Measurements from ENCODE around the gene FTO. TPM values are rescaled to one million over a fixed set of nuclear protein-coding genes. Genes with fewer than 3 reads are reported as not detected.

Gene FTO
- total RNA-seq, 1 experiment from 2014 or later, result 57.4 TPM

DNA sequence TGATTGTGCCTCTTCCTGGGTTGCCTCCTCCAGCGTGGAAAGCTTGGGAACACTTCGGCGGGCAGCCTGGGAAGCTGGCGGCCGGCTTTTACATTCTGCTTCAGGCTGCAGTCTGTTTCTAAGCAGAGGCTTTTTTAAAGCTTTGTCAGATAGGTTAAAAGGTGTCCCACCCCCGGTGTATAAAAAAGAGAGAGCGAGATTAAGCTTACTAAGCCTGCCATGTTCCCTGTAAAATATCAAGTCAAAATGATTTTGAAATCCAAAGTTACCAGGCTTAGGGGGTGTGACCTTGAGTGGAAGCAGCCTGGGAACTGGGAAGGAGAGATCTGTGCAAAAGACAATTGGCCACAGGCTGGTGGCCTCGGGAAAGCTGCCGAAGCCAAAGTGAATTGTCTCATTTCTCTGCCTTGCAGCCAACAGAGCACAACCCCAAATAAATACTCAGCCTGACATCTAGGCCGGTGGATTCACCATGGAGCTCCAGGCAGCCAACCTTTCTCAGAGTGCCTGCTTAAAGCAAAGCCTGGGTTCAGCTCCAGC lies 254.5 kb downstream of the FTO start:
- peaks cover 6% of the 10 kb centered on the region; the same call in 1 of the 2 replicates for H3K4me1 Mint-ChIP-seq
- no peak overlapping the region; the same call in 1 of the 2 replicates for H3K27ac Mint-ChIP-seq
- no peaks in the 10 kb centered on the region for H3K27me3 Mint-ChIP-seq (ENCODE audit: low read depth)
- ChIA-PET CTCF (no interaction called here), POLR2A (interaction anchor here (1.3 kb wide), 1 partner anchor 25 kb away, joined by 4 read pairs; no protein-coding TSS in a partner anchor)
- DNase-seq (ENCODE audit: low spot score) (no peak), ATAC-seq (no peak)
- TF ChIP-seq GTF2I (CRISPR knock-in tag; conservative IDR thresholded peaks at IDR 0.05), result no peak
- TF ChIP-seq, protein P1, sequence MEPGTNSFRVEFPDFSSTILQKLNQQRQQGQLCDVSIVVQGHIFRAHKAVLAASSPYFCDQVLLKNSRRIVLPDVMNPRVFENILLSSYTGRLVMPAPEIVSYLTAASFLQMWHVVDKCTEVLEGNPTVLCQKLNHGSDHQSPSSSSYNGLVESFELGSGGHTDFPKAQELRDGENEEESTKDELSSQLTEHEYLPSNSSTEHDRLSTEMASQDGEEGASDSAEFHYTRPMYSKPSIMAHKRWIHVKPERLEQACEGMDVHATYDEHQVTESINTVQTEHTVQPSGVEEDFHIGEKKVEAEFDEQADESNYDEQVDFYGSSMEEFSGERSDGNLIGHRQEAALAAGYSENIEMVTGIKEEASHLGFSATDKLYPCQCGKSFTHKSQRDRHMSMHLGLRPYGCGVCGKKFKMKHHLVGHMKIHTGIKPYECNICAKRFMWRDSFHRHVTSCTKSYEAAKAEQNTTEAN (CRISPR knock-in tag; IDR thresholded peaks at IDR 0.05), result no peak
- no peak for TF ChIP-seq ZNF232 (CRISPR knock-in tag; IDR thresholded peaks at IDR 0.05)
- TF ChIP-seq, protein P2, sequence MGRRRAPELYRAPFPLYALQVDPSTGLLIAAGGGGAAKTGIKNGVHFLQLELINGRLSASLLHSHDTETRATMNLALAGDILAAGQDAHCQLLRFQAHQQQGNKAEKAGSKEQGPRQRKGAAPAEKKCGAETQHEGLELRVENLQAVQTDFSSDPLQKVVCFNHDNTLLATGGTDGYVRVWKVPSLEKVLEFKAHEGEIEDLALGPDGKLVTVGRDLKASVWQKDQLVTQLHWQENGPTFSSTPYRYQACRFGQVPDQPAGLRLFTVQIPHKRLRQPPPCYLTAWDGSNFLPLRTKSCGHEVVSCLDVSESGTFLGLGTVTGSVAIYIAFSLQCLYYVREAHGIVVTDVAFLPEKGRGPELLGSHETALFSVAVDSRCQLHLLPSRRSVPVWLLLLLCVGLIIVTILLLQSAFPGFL (CRISPR knock-in tag; IDR thresholded peaks at IDR 0.05; ENCODE audit: borderline replicate concordance), result no peak
- no peak overlapping the region for H3K4me3 Mint-ChIP-seq
- H3K9me3 Mint-ChIP-seq, result no peaks in the 10 kb centered on the region
- H3K36me3 Mint-ChIP-seq, result no peaks in the 10 kb centered on the region

DNA sequence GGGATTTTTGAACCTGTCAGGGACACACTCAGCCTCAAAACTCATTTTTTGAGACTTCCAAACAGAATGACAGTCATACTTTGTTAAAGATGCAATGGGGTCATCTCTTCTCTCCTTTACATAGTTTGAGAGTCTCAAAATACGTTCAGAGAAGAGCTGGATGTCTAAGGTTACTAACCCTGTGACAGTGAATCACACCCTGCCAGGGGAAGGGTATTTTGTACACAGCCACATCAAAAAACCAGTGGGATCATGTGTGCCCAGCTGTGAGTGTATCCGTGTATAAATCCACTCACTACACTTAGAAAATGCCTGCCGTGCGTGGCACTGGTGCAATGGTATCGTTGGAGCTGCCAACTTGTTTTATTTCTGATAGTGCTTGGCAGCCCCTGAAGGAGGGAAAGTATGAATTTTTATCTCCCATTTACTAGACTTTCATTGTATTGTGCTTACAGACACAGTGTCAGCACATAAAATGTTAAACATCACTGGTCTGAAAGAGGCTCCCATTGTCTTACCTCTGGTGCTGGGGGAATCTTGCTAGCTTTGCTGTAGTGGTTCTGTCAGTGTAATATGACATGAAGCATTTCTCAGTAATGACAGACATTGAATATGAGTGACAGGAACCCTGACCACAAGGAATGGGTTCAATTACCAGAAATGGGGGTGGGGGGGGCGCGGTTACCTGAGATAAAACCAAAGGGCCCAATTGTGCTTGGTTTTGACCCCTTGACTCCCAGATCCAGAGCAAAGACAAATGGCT lies 256.3 kb downstream of the FTO start:
- Mint-ChIP-seq H3K4me3 (no peak overlapping the region), H3K36me3 (no peaks in the 10 kb centered on the region), H3K9me3 (no peaks in the 10 kb centered on the region), H3K27me3 (ENCODE audit: low read depth) (no peaks in the 10 kb centered on the region), H3K4me1 (peaks cover 6% of the 10 kb centered on the region; the same call in 1 of the 2 replicates), H3K27ac (no peak overlapping the region)
- POLR2A ChIA-PET, result no interaction called here
- DNase-seq (ENCODE audit: low spot score) (no peak), ATAC-seq (no peak)
- TF ChIP-seq, protein P3, sequence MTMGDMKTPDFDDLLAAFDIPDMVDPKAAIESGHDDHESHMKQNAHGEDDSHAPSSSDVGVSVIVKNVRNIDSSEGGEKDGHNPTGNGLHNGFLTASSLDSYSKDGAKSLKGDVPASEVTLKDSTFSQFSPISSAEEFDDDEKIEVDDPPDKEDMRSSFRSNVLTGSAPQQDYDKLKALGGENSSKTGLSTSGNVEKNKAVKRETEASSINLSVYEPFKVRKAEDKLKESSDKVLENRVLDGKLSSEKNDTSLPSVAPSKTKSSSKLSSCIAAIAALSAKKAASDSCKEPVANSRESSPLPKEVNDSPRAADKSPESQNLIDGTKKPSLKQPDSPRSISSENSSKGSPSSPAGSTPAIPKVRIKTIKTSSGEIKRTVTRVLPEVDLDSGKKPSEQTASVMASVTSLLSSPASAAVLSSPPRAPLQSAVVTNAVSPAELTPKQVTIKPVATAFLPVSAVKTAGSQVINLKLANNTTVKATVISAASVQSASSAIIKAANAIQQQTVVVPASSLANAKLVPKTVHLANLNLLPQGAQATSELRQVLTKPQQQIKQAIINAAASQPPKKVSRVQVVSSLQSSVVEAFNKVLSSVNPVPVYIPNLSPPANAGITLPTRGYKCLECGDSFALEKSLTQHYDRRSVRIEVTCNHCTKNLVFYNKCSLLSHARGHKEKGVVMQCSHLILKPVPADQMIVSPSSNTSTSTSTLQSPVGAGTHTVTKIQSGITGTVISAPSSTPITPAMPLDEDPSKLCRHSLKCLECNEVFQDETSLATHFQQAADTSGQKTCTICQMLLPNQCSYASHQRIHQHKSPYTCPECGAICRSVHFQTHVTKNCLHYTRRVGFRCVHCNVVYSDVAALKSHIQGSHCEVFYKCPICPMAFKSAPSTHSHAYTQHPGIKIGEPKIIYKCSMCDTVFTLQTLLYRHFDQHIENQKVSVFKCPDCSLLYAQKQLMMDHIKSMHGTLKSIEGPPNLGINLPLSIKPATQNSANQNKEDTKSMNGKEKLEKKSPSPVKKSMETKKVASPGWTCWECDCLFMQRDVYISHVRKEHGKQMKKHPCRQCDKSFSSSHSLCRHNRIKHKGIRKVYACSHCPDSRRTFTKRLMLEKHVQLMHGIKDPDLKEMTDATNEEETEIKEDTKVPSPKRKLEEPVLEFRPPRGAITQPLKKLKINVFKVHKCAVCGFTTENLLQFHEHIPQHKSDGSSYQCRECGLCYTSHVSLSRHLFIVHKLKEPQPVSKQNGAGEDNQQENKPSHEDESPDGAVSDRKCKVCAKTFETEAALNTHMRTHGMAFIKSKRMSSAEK (CRISPR knock-in tag; IDR thresholded peaks at IDR 0.05; ENCODE audit: borderline replicate concordance), result no peak
- no peak for TF ChIP-seq ZNF138 (CRISPR knock-in tag; conservative IDR thresholded peaks at IDR 0.05)
- TF ChIP-seq, protein P4, sequence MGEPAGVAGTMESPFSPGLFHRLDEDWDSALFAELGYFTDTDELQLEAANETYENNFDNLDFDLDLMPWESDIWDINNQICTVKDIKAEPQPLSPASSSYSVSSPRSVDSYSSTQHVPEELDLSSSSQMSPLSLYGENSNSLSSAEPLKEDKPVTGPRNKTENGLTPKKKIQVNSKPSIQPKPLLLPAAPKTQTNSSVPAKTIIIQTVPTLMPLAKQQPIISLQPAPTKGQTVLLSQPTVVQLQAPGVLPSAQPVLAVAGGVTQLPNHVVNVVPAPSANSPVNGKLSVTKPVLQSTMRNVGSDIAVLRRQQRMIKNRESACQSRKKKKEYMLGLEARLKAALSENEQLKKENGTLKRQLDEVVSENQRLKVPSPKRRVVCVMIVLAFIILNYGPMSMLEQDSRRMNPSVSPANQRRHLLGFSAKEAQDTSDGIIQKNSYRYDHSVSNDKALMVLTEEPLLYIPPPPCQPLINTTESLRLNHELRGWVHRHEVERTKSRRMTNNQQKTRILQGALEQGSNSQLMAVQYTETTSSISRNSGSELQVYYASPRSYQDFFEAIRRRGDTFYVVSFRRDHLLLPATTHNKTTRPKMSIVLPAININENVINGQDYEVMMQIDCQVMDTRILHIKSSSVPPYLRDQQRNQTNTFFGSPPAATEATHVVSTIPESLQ (CRISPR knock-in tag; IDR thresholded peaks at IDR 0.05), result no peak
- TF ChIP-seq, protein P5, sequence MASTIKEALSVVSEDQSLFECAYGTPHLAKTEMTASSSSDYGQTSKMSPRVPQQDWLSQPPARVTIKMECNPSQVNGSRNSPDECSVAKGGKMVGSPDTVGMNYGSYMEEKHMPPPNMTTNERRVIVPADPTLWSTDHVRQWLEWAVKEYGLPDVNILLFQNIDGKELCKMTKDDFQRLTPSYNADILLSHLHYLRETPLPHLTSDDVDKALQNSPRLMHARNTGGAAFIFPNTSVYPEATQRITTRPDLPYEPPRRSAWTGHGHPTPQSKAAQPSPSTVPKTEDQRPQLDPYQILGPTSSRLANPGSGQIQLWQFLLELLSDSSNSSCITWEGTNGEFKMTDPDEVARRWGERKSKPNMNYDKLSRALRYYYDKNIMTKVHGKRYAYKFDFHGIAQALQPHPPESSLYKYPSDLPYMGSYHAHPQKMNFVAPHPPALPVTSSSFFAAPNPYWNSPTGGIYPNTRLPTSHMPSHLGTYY (CRISPR knock-in tag; IDR thresholded peaks at IDR 0.05), result no peak
- TF ChIP-seq ETV6 (CRISPR knock-in tag; IDR thresholded peaks at IDR 0.05), result no peak
- no peak for TF ChIP-seq PRRX2 (CRISPR knock-in tag; IDR thresholded peaks at IDR 0.05)
- no peak for TF ChIP-seq ZNF671 (CRISPR knock-in tag; IDR thresholded peaks at IDR 0.05)
- TF ChIP-seq, protein P6, sequence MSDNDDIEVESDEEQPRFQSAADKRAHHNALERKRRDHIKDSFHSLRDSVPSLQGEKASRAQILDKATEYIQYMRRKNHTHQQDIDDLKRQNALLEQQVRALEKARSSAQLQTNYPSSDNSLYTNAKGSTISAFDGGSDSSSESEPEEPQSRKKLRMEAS (CRISPR knock-in tag; IDR thresholded peaks at IDR 0.05), result no peak
- no peak for TF ChIP-seq SMAD4 (CRISPR knock-in tag; IDR thresholded peaks at IDR 0.05)
- no peak for TF ChIP-seq TEAD1 (CRISPR knock-in tag; IDR thresholded peaks at IDR 0.05)
- no peak for TF ChIP-seq ZNF416 (CRISPR knock-in tag; IDR thresholded peaks at IDR 0.05)
- no peak for TF ChIP-seq CBFB (CRISPR knock-in tag; IDR thresholded peaks at IDR 0.05; ENCODE audit: low read depth)
- no peak for TF ChIP-seq ZBTB21 (CRISPR knock-in tag; IDR thresholded peaks at IDR 0.05; ENCODE audit: borderline replicate concordance)
- CTCF ChIA-PET, result interaction anchor here (1.4 to 1.5 kb wide), 2 partner anchors 323 to 411 kb away, joined by 3 read pairs; no protein-coding TSS in a partner anchor
